Measurements from ENCODE around the gene NME5.
"Not testable (repeated sequence)": the region's sequence is repeated elsewhere in the genome, so short reads cannot be mapped to it uniquely, and the experiment has no call there.

The NME5 gene, protein sequence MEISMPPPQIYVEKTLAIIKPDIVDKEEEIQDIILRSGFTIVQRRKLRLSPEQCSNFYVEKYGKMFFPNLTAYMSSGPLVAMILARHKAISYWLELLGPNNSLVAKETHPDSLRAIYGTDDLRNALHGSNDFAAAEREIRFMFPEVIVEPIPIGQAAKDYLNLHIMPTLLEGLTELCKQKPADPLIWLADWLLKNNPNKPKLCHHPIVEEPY

DNA sequence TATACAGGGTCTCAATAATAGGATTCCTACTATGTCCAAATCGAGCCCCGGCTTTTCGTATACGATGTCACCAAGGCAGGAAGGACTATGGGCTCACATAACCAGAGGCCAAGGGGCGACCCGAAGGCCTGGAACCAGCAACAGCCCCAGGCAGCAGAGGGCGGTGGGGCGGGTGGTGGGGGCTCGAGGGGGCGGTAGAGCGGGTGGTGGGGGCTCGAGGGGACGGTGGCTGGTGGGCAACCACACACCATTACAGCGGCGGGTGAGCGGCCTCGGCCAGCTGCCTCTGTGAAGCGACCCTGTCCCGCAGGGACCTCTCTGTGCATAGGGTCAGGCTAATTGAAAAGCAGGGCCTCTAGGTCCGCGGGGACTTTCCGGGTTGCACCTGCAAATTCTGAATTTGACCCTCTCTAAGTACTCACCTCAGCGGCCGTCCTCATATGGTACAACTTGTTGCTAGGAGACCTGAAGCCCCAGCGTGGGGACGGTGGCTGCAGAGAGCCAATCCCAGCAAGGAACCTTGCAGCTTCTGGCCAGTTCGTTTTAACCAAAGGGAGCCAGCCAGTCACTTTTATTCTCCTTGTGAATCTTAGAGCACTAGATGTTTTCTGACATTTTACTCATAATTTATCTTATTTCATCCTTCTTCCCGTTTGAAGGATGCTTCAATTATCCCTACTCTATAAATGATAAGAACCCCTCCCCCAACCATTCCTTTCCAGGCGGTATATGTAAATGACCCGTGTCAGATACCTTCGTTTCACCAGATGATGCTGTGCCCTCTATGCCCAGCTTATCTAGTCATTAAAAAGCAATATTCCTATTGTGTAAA is at the start of gene NME5:
Gene NME5 (minus strand): TSS at position 480 of the 832 bp plus-strand sequence. CDS start 648 bp downstream, outside the sequence.
- peak; percentile 8 for DNase-seq

DNA sequence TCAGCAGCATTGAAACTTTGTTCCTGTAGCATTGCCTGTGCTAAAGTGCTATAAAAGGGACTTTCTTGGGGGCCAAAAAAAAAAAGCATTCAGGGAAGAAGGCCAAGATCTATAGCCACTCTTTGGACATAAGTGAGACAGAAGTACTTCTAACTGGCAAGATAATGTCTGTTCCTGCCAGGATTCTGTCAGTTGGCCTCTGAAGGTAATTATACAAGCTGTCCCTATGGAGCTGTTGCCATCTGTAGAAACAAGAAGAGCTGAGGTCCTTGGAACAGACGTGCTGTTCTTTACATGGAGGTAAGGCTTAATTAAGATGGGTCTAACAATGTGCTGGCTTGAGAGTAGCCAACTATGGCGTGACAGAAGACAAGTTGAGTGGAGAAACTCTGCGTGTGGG is 49.4 kb upstream of the NME5 start:
- DNase-seq, result no peak

DNA sequence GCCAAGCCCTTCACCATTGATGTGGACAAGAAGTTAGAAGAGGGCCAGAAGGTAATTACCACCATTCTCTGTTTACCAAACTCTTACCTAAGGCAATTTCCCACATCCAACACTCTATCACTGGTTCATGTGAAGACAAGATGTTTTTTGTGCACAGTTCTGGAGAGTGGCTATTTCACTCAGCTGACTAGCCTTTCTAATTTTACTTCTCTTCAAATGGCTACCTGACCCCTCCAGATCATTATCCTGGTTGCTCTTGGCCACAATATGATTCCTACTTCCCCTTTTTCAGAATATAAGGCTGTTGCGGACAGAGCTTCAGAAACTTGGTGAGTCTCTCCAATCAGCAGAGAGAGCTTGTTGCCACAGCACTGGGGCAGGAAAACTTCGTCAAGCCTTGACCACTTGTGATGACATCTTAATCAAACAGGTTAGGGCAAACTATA is 46.8 kb upstream of the NME5 start:
- no peak for DNase-seq

DNA sequence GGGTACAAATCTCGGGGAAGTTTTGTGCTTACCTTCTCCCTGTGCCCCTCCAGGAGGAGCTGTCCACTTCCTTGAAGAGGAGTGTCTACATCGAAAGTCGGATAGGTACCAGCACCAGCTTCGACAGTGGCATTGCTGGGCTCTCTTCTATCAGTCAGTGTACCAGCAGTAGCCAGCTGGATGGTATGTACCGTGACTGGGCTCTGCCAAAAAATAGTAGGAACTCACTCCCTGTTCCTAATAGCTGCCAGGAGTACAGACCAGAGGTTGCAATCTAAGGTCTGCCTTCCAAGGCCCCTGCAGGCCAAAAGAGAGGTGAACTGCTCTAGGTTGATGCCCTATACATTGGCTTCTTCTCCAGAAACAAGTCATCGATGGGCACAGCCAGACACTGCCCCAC is 43.6 kb upstream of the NME5 start:
- no peak for DNase-seq

DNA sequence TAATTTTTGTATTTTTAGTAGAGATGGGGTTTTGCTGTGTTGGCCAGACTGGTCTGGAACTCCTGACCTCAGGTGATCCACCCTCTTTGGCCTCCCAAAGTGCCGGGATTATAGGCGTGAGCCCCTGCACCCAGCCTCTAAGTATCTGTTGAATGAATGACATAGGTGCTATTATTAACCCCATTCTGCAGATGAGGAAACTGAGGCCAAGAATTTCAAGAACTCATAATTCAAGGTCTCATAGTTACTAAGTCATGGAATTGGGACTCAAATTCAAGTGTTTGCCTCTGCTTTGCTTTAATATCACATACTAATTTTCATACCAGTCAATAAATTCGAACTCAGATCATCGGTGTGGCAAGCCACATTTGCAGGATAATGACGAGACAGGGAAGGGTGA is 41.6 kb upstream of the NME5 start:
- DNase-seq, result no peak

DNA sequence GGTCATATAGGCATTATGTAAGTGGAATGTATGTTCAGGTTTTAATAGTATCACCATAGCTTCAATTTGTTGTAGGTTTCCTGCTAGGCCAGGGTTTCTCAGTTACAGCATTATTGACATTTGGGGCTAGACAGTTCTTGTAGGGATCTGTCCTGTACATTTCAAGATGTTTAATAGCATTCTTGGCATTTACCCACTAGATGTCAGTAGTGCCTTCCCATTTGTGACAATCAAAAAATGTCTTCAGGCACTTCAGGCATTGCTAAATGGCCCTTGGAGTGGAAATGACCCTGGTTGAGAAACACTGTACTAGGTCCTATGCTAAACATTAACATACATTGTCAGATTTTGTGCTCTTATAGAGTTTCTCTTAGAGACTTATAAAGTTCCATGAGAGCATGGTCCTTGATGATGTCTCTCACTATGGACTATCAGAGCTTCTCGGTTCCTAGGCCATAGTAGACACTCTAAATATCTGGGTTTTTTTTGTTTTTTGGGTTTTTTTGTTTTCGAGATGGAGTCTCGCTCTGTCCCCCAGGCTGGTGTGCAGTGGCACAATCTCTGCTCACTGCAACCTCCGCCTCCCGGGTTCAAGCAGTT is 41.1 kb upstream of the NME5 start:
- peak; percentile 10 for DNase-seq

DNA sequence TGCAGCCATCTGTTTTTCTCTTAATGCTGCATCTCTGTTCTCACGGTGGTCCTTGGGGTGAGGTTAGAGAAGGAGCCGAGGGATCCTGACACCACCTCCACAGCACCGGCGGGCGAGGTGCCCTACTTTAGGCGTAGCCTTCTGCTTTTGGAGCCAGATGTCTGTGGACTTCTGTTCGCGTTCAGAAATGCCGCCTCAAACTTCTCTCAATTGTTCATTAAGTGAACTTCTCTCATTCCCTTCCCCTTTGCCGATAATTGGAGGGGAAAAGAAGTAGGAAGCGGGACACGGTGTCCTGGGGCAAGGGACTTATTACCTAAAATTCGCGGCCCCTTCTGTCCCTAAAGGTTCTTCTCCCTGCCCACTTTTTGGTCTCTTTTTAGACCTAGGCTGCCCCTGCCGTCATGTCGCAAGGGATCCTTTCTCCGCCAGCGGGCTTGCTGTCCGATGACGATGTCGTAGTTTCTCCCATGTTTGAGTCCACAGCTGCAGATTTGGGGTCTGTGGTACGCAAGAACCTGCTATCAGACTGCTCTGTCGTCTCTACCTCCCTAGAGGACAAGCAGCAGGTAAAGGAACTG is 40.1 kb upstream of the NME5 start:
- DNase-seq, result no peak

DNA sequence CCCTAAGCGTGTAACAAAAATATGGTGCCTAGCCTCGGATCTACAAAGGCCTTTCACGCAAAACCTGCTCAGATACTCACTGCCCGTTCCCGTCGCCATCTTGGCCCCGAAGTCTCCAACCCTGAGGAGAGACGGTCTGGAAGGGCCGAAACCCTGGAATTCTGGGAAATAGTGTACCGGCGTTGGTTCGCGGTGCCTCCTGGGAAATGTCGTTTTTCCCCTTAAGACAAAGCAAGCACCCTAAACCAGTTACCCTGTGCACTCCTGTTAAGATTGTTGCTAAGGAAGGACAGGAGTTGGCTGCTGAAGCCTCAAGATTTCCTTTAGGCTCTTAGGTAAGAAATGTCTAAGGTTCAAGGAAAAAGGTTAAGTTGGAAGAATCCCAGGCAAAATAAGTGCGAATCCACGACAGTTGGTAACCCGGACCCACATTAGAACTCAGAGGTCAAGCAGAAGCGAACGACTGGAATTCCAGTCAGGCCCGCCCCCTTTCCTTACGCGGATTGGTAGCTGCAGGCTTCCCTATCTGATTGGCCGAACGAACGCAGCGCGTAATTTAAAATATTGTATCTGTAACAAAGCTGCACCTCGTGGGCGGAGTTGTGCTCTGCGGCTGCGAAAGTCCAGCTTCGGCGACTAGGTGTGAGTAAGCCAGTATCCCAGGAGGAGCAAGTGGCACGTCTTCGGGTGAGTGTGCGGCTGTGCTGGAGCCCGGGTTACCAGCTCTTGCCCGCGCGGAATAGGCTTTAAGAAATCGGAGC is 39.5 kb upstream of the NME5 start, which contains the start of the genes BRD8 and KIF20A:
Gene BRD8 (minus strand): TSS at position 115 of the 761 bp plus-strand sequence. CDS start 16 bp downstream, at position 99.
Gene KIF20A (plus strand): TSS at position 597 of the 761 bp plus-strand sequence. CDS start 569 bp downstream, outside the sequence.
- DNase-seq, result peak; percentile 77

DNA sequence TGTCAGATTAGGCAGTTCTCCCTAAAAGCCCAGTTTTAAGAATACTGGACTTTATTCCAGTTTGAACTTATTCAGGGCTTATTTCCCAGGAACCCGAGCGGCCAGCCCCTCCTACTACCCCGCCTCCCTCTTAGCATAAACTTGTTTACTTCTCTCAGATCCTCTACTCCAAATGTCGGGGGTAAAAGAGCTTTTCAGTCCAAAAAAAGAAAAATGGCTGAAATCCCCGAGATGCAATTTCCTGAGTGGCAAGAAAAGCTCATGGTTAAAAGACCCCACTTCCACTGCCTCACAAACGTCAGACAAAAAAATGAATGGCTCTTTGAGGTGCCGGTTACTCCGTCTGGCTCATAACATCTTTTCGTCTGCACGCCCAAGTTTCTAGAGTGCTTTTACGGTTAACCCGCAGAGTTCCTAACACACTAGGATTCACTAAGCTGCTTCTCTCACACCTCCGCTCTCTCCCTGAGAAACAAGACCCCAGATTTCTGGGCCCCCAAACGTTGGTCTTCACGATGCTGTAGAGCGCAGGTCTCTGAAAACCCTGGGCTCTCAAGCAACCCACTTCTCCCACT is 38.8 kb upstream of the NME5 start:
- DNase-seq, result no peak

DNA sequence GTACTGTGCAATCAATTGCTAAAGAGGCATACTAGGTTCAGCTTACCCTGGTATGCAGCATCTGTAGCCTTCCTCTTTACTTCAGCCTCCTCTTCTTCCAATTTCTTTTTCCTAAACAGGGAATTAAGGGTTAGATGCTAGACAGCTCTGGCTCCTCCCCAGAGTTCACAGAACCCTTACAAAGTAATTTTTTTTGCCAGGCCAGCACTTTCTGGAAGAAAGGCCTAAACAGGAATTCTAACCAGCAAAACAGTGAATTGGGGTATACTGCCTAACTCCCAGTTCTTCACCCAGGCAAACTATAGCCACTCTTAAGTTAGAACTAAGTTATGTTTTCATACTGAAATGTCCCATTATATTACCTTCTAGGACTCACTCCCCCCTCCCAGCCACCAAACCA is 31.1 kb upstream of the NME5 start:
- no peak for DNase-seq

DNA sequence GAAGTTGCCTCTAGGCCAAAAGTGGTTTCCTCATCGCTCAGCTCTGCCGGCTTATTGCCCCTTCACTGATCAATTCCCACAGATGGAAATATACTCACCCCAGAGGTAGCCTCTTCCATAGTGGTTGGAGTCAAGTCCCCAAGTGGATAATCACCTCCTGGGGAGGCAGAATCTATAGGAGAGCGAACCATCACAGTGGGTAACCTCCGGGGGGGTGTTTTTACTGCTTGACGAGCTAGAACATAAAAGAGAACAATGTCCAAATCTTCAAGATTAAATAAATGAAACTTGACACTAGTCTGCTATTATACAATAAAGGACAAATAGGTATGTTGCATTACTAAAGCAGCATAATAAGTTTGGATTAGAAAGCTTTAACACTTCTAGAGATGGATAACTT is 29.9 kb upstream of the NME5 start:
- no peak for DNase-seq

DNA sequence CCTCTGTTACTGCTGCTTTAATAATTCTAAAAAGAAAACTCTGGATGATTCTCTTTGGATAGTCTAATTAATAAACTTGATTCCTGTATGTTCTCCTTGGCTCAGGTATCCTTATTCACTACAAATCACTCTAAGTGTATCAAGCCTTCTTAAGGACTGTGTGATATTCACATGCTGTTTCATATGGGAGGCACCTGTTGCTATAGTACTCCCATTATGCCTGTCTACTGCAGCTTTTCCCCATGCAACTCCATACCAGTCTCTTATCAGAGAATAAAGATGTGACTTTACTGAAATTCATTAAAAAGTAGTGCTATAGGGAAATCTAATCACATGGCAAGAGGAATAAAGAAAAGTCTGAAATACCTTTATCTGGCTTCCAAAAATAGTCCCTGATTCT is 24.5 kb upstream of the NME5 start:
- no peak for DNase-seq

DNA sequence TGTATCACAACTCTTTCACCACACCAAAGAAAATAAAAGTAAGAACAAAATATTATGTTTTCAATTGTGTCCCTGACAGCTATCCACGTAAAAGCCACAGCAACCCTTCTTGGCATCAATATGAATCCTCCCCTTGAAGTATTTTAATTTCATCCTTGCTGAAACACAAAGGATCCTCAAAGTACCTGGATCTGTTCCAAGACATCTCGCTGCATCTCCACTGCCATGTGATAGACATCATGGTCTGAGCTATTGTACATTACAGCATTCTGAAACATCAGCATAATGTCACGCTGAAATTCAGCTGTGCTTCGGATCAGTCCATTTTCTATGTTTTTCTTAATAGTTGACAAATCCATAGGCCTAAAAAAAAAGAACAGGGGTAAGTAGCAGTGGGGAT is 21.5 kb upstream of the NME5 start:
- DNase-seq, result no peak

DNA sequence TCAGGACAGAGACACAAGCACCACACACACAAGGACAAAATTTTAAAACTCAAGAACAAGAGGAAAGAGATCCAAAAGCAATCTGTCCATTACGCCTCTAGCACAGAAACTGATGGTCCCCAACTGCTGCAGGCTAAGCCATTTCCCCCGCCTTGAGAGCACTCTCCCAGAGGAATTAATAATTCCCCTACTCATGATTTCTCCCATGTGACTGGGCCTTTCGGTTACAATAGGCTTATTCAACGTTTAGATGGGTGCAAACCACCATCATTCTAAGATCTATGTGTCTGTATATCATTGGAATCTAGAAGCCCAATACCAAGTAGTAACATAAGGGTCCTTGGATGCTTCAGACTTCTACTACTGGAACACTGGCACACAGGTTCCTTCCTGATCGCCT is 20.4 kb upstream of the NME5 start:
- DNase-seq, result no peak

DNA sequence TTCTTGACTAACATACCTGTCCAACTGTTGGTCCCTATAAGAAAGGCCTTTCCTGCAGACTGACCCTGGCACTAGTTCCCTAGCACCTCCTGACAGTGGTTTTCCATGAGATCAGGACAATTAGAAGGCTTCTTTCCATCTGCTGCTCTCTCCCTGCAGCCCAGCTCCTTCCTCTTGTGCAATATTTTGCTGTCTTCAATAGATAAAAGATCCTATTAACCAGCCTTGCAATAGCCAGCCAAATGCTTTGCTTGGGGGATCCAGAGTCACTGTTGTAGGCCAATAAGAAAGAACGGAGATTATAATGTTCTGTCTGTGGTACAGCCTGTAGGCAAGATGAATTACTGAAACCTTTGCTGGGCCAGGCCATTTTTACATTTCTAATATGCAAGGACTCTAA is 18.4 kb upstream of the NME5 start:
- DNase-seq, result no peak

DNA sequence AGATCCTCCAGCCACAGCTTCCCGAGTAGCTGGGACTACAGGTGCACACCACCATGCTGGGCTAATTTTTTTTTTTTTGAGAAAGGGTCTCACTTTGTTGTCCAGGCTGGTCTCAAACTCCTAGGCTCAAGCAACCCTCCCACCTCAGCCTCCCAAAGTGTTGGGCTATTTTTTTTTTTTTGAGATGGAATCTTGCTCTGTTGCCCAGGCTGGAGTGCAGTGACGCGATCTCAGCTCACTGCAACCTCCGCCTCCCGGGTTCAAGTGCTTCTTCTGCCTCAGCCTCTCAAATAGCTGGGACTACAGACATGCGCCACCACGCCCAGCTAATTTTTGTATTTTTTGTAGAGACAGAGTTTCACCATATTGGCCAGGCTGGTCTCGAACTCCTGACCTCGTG is 16.7 kb upstream of the NME5 start:
- DNase-seq, result not testable (repeated sequence)

DNA sequence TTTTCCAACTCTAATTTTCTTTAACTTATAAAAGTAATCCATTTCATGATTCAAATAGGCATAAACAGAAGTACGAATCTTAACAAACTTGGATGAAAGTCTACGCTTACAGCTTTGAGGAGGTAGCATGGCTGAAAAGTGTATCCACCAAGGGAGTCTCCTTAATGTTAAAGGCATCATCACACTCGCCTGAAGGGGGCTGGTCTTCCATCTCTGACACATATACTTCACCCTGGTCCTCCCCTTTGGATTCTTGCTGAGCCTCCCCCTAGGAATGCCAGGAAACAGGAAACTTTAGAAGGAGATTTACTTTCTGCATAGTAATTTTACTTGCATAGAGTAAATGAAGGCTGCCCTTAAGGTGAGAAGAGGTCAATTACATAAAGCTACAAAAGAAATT is 10.3 kb upstream of the NME5 start:
- no peak for DNase-seq

DNA sequence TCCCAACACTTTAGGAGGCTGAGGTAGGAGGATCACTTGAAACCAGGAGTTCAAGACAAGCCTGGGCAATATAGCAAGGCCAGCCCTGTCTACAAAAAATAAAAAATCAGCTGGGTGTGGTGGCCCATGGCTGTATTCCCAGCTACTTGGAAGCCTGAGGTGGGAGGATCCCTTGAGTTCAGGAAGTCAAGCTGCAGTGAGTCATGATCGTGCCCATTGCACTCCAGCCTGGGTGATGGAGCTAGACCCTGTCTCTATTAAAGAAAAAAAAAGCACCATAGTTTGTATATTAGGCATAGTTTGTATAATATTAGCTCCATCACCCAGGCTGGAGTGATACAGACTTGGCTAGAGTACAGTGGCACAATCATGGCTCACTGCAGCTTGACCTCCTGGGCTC is 9.6 kb upstream of the NME5 start:
- no peak for DNase-seq

DNA sequence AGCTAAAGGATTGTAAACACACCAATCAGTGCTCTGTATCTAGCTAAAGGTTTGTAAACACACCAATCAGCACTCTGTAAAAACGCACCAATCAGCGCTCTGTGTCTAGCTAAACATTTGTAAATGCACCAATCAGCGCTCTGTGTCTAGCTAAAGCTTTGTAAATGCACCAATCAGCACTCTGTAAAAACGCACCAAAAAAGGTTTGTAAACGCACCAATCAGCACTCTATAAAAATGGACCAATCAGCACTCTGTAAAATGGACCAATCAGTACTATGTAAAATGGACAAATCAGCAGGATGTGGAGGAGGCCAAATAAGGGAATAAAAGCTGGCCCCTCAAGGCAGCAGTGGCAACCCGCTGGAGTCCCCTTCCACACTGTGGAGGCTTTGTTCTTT is 4.3 kb upstream of the NME5 start:
- not testable (repeated sequence) for DNase-seq

DNA sequence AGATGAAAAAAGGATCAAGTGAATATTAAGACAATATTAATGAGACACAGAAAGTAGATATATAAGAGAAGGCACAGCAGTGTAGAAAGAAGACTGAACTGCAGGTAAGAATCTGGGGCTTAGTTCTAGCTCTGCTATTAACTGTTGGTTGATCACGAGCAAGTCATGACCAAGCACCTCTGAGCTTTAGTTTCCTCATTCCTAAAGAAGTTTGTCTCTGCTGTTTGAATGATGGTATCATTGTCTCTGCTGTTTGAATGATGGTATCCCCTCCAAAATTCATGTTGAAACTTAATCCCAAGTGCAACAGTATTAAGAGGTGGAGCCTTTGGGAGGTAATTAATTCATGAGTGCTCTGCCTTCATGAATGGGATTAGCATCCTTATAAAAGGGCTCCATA is 2.5 kb upstream of the NME5 start:
- no peak for DNase-seq

DNA sequence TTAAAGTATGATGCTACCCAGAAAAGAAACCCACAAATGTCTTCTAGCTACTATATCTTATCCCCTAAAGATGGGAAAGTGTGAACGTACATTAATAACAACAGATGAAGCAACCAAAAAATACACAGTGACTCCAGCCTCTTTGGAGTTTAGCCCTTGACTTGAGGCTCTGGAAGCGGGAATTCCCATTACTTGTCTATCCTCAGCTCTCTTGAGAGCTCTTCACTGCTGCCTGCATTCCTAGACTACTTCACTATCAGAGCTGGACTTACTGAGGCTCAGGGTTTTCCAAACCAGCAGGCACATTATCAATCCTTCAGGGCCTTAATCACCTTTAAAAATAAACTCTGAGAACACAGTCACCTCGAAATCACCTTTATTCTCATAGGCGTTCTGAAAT is 1.0 kb upstream of the NME5 start:
- DNase-seq, result no peak

DNA sequence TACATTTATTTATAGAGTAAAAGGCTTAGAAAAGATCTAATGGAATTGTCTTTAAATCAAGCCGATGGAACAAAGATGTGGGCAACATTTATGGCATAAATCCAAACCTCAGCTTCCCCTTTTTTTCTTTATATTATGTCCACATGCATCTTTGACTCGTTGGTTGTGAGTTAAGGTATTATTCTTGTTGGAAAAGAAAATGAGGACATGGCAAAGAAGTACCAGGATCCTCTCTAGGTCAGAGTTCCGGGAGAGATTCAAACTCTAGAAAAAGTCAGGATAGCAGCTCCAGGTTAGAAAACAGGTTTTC is 508 bp upstream of the NME5 start:
- DNase-seq, result no peak

DNA sequence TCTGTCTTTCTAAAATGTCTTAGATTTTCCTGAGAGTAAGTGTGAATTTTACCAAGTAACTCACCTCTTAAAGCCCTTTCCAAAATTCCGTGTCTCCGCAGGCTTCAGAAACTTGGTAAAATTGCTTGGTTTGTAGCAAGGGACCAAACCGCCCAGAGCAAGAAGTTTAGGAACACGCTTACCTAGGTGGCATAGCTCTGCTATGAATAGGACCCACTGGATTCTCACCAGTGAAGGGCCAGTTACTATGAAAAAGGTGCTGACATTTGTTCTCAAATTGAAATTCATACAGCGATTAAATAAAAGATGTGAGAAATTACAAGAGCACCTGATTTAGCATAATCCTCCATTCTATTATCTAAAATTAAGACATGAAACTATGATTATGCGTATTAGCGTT is 6.7 kb downstream of the NME5 start:
- no peak for DNase-seq

Data from NCI-H2107 (cell line).